Activated CD4-positive, alpha-beta memory T cell treated with anti-CD3 and anti-CD28 coated beads, Interleukin-2, amount 10 ng/mL, durations not matched to agents 7 days and 5 days (primary cell): Measurements from ENCODE around the gene VAV2. TPM values are rescaled to one million over a fixed set of nuclear protein-coding genes. Genes with fewer than 3 reads are reported as not detected.
A peak's percentile ranks its signal among the peaks of the same experiment; 100 is the strongest.

Experiments used
- CTCF ChIA-PET: fragments of 350-600 bp; sonication (Branson Sonifier 250); formaldehyde crosslinking; loops from one replicate; lab custom pipeline; 2021; ENCODE audit warnings: antibody characterized with exemption, inconsistent platforms; lab: Charles Lee
- POLR2A ChIA-PET: fragments of 350-600 bp; sonication (Branson Sonifier 250); formaldehyde crosslinking; loops from one replicate; lab custom pipeline; 2021; ENCODE audit warnings: antibody characterized with exemption; lab: Charles Lee
- DNase-seq: peaks from one replicate; pipeline ENCODE4 v3.0.0-alpha.2; 2020
- H3K27ac Mint-ChIP-seq: one replicate; pipeline ENCODE4 v1.8.0; 2021; ENCODE audit warnings: mild to moderate bottlenecking, mixed read lengths
- H3K27me3 Mint-ChIP-seq: one replicate; pipeline ENCODE4 v1.8.0; 2021; ENCODE audit warnings: mixed read lengths
- H3K36me3 Mint-ChIP-seq: one replicate; pipeline ENCODE4 v1.8.0; 2021; ENCODE audit warnings: low read depth, mixed read lengths
- H3K4me1 Mint-ChIP-seq: one replicate; pipeline ENCODE4 v1.8.0; 2021; ENCODE audit warnings: mixed read lengths
- H3K4me3 Mint-ChIP-seq: one replicate; pipeline ENCODE4 v1.8.0; 2021; ENCODE audit warnings: mild to moderate bottlenecking, mixed read lengths
- H3K9me3 Mint-ChIP-seq: one replicate; pipeline ENCODE4 v1.8.0; 2021; ENCODE audit warnings: mixed read lengths
- total RNA-seq, 2 experiments: library from RNA; stranded (reverse); gene quantifications; one replicate each; pipeline ENCODE4 v1.2.3, GENCODE V29; 2021

VAV2 gene
- total RNA-seq, 2 experiments from 2014 or later, result 2.4 to 2.9 TPM

GRCh38 chr9:134024828-134025605, 32.9 kb upstream of the VAV2 start, which contains the start of gene BRD3OS:
Gene BRD3OS, plus strand, starts transcription at chr9:134025481. Its CDS starts 1,267 bp downstream, at chr9:134026748.
- no peaks in the 10 kb centered on the region for H3K36me3 Mint-ChIP-seq
- POLR2A ChIA-PET, result interaction anchor here (1.1 to 2.7 kb wide), 4 partner anchors 10 to 139 kb away, joined by 3 to 21 read pairs (median 6); no protein-coding TSS in a partner anchor
- DNase-seq, result peak; percentile 94
- CTCF ChIA-PET, result interaction anchor here (0.8 to 1.6 kb wide), 4 partner anchors 31 to 538 kb away, joined by 3 read pairs; partner anchors contain the start of gene WDR5
- H3K27ac Mint-ChIP-seq, result peak within 1 kb of the TSS; percentile 22
- peak within 1 kb of the TSS; percentile 78 for H3K4me3 Mint-ChIP-seq
- H3K9me3 Mint-ChIP-seq, result no peaks in the 10 kb centered on the region
- peaks cover 2% of the 10 kb centered on the region for H3K27me3 Mint-ChIP-seq
- H3K4me1 Mint-ChIP-seq, result peaks cover 11% of the 10 kb centered on the region

- no peaks in the 10 kb centered on the region for H3K9me3 Mint-ChIP-seq
- peak overlapping the region; percentile 22 for H3K27ac Mint-ChIP-seq
- no peak for DNase-seq
- H3K27me3 Mint-ChIP-seq, result peaks cover 2% of the 10 kb centered on the region
- no peak overlapping the region for H3K4me3 Mint-ChIP-seq
- H3K36me3 Mint-ChIP-seq, result no peaks in the 10 kb centered on the region
- POLR2A ChIA-PET, result interaction anchor here (1.1 to 2.7 kb wide), 3 partner anchors 40 to 140 kb away, joined by 3 to 21 read pairs (median 7); no protein-coding TSS in a partner anchor
- CTCF ChIA-PET, result interaction anchor here (0.8 to 1.1 kb wide), 3 partner anchors 30 to 242 kb away, joined by 3 to 4 read pairs (median 3); partner anchors contain the start of gene WDR5
- H3K4me1 Mint-ChIP-seq, result peaks cover 11% of the 10 kb centered on the region
Observed at GRCh38 chr9:134024214-134024792, 32.2 kb upstream of the VAV2 start.

GRCh38 chr9:134014946-134015345, 22.8 kb upstream of the VAV2 start:
- Mint-ChIP-seq H3K27me3 (peaks cover 2% of the 10 kb centered on the region), H3K27ac (no peak overlapping the region), H3K4me3 (no peak overlapping the region), H3K9me3 (peaks cover 11% of the 10 kb centered on the region), H3K36me3 (no peaks in the 10 kb centered on the region), H3K4me1 (no peaks in the 10 kb centered on the region)
- no peak for DNase-seq
- ChIA-PET CTCF (no interaction called here), POLR2A (no interaction called here)

- POLR2A ChIA-PET, result no interaction called here
- Mint-ChIP-seq H3K4me1 (no peaks in the 10 kb centered on the region), H3K4me3 (no peak overlapping the region), H3K9me3 (peaks cover 11% of the 10 kb centered on the region), H3K36me3 (no peaks in the 10 kb centered on the region), H3K27me3 (peaks cover 2% of the 10 kb centered on the region), H3K27ac (no peak overlapping the region)
- CTCF ChIA-PET, result no interaction called here
- no peak for DNase-seq
Observed at GRCh38 chr9:134011401-134011800, 19.3 kb upstream of the VAV2 start.

GRCh38 chr9:134010310-134011173, 18.4 kb upstream of the VAV2 start:
- Mint-ChIP-seq H3K27ac (no peak overlapping the region), H3K36me3 (no peaks in the 10 kb centered on the region), H3K4me1 (no peaks in the 10 kb centered on the region), H3K4me3 (no peak overlapping the region), H3K9me3 (peaks cover 11% of the 10 kb centered on the region), H3K27me3 (peaks cover 2% of the 10 kb centered on the region)
- ChIA-PET POLR2A (no interaction called here), CTCF (no interaction called here)
- DNase-seq, result no peak

GRCh38 chr9:134007571-134007970, 15.4 kb upstream of the VAV2 start:
- H3K27ac Mint-ChIP-seq, result no peak overlapping the region
- CTCF ChIA-PET, result no interaction called here
- H3K36me3 Mint-ChIP-seq, result no peaks in the 10 kb centered on the region
- no peaks in the 10 kb centered on the region for H3K4me1 Mint-ChIP-seq
- DNase-seq, result no peak
- peaks cover 5% of the 10 kb centered on the region for H3K9me3 Mint-ChIP-seq
- H3K27me3 Mint-ChIP-seq, result peaks cover 2% of the 10 kb centered on the region
- no peak overlapping the region for H3K4me3 Mint-ChIP-seq
- POLR2A ChIA-PET, result no interaction called here

- no peak overlapping the region for H3K4me3 Mint-ChIP-seq
- H3K27me3 Mint-ChIP-seq, result peaks cover 2% of the 10 kb centered on the region
- H3K4me1 Mint-ChIP-seq, result no peaks in the 10 kb centered on the region
- no peak for DNase-seq
- POLR2A ChIA-PET, result no interaction called here
- CTCF ChIA-PET, result interaction anchor here (2.7 kb wide), 1 partner anchor 13 kb away, joined by 12 read pairs; no protein-coding TSS in a partner anchor
- H3K27ac Mint-ChIP-seq, result no peak overlapping the region
- no peaks in the 10 kb centered on the region for H3K36me3 Mint-ChIP-seq
- H3K9me3 Mint-ChIP-seq, result peaks cover 5% of the 10 kb centered on the region
Observed at GRCh38 chr9:134007150-134007549, 15.0 kb upstream of the VAV2 start.

- Mint-ChIP-seq H3K27ac (no peak overlapping the region), H3K9me3 (no peaks in the 10 kb centered on the region), H3K36me3 (no peaks in the 10 kb centered on the region), H3K27me3 (peaks cover 2% of the 10 kb centered on the region), H3K4me3 (no peak overlapping the region), H3K4me1 (no peaks in the 10 kb centered on the region)
- ChIA-PET POLR2A (no interaction called here), CTCF (interaction anchor here (1.1 to 2.7 kb wide), 2 partner anchors 11 to 223 kb away, joined by 3 to 12 read pairs; no protein-coding TSS in a partner anchor)
- no peak for DNase-seq
Observed at GRCh38 chr9:134005381-134005780, 13.3 kb upstream of the VAV2 start.

GRCh38 chr9:134004881-134005280, 12.8 kb upstream of the VAV2 start:
- Mint-ChIP-seq H3K36me3 (no peaks in the 10 kb centered on the region), H3K4me3 (no peak overlapping the region), H3K27me3 (peaks cover 2% of the 10 kb centered on the region), H3K27ac (no peak overlapping the region), H3K9me3 (no peaks in the 10 kb centered on the region), H3K4me1 (no peaks in the 10 kb centered on the region)
- POLR2A ChIA-PET, result no interaction called here
- CTCF ChIA-PET, result interaction anchor here (2.7 kb wide), 1 partner anchor 11 kb away, joined by 12 read pairs; no protein-coding TSS in a partner anchor
- DNase-seq, result no peak

- Mint-ChIP-seq H3K4me3 (no peak overlapping the region), H3K36me3 (no peaks in the 10 kb centered on the region), H3K9me3 (no peaks in the 10 kb centered on the region), H3K4me1 (no peaks in the 10 kb centered on the region), H3K27me3 (peaks cover 2% of the 10 kb centered on the region), H3K27ac (no peak overlapping the region)
- ChIA-PET POLR2A (no interaction called here), CTCF (interaction anchor here (2.7 kb wide), 1 partner anchor 10 kb away, joined by 12 read pairs; no protein-coding TSS in a partner anchor)
- no peak for DNase-seq
Observed at GRCh38 chr9:134004131-134004873, 12.2 kb upstream of the VAV2 start.

- ChIA-PET CTCF (no interaction called here), POLR2A (no interaction called here)
- H3K27me3 Mint-ChIP-seq, result peaks cover 2% of the 10 kb centered on the region
- no peaks in the 10 kb centered on the region for H3K4me1 Mint-ChIP-seq
- H3K27ac Mint-ChIP-seq, result no peak overlapping the region
- DNase-seq, result no peak
- H3K9me3 Mint-ChIP-seq, result no peaks in the 10 kb centered on the region
- no peaks in the 10 kb centered on the region for H3K36me3 Mint-ChIP-seq
- no peak overlapping the region for H3K4me3 Mint-ChIP-seq
Observed at GRCh38 chr9:134003237-134003636, 11.1 kb upstream of the VAV2 start.

- Mint-ChIP-seq H3K9me3 (no peaks in the 10 kb centered on the region), H3K36me3 (no peaks in the 10 kb centered on the region), H3K4me3 (no peak overlapping the region), H3K27ac (no peak overlapping the region), H3K27me3 (peaks cover 2% of the 10 kb centered on the region), H3K4me1 (no peaks in the 10 kb centered on the region)
- ChIA-PET POLR2A (no interaction called here), CTCF (no interaction called here)
- no peak for DNase-seq
Observed at GRCh38 chr9:134002796-134003195, 10.7 kb upstream of the VAV2 start.
